ENCODE measurements around the gene TP53BP1.

DNA sequence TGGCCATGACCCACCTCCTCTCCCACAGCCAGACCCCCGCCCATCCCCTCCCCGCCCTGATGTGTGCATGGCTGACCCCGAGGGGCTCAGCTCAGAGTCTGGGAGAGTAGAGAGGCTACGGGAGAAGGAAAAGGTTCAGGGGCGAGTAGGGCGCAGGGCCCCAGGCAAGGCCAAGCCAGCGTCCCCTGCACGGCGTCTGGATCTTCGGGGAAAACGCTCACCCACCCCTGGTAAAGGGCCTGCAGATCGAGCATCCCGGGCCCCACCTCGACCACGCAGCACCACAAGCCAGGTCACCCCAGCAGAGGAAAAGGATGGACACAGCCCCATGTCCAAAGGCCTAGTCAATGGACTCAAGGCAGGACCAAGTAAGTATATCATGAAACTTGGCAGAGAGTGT, 36.2 kb upstream of the TP53BP1 start:
- TF ChIP-seq, protein P1, sequence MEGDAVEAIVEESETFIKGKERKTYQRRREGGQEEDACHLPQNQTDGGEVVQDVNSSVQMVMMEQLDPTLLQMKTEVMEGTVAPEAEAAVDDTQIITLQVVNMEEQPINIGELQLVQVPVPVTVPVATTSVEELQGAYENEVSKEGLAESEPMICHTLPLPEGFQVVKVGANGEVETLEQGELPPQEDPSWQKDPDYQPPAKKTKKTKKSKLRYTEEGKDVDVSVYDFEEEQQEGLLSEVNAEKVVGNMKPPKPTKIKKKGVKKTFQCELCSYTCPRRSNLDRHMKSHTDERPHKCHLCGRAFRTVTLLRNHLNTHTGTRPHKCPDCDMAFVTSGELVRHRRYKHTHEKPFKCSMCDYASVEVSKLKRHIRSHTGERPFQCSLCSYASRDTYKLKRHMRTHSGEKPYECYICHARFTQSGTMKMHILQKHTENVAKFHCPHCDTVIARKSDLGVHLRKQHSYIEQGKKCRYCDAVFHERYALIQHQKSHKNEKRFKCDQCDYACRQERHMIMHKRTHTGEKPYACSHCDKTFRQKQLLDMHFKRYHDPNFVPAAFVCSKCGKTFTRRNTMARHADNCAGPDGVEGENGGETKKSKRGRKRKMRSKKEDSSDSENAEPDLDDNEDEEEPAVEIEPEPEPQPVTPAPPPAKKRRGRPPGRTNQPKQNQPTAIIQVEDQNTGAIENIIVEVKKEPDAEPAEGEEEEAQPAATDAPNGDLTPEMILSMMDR (IDR thresholded peaks at IDR 0.05) = no peak
- no peak for TF ChIP-seq POLR2A (IDR thresholded peaks at IDR 0.05)

Measured in testis (tissue), 2 donors.